Neural cell (in vitro differentiated cells): ENCODE measurements around the gene FIGNL2. TPM values are rescaled to one million over a fixed set of nuclear protein-coding genes. Genes with fewer than 3 reads are reported as not detected.

Source experiments
- H2AFZ ChIP-seq: fragments of 200-600, 300-800 bp; sonication (generic), shearing (Covaris generic); 2 replicates; pipeline ENCODE4 v1.6.0; 2014; ENCODE audit warnings: low read depth, mild to moderate bottlenecking, antibody characterized with exemption, low read length, moderate library complexity
- H3F3A ChIP-seq: fragments of 200-600 bp; shearing (Covaris generic); 2 replicates; pipeline ENCODE4 v1.6.1; 2016; ENCODE audit warnings: mild to moderate bottlenecking, moderate library complexity, mixed read lengths, antibody characterized with exemption, low read length; ENCODE audit not compliant: insufficient read depth, poor library complexity, severe bottlenecking
- H3K27ac ChIP-seq: fragments of 200-600, 300-800 bp; sonication (generic), shearing (Covaris generic); 2 replicates; pipeline ENCODE4 v1.5.1; 2014; ENCODE audit warnings: mild to moderate bottlenecking, low read length, moderate library complexity
- H3K27me3 ChIP-seq: fragments of 300-800, 200-600 bp; sonication (generic), shearing (Covaris generic); 2 replicates; pipeline ENCODE4 v1.6.0; 2014; ENCODE audit warnings: mild to moderate bottlenecking, low read depth, low read length, moderate library complexity; ENCODE audit not compliant: insufficient read depth
- H3K36me3 ChIP-seq: fragments of 300-800, 200-600 bp; sonication (generic), shearing (Covaris generic); 2 replicates; pipeline ENCODE4 v1.5.1; 2014; ENCODE audit warnings: mild to moderate bottlenecking, antibody characterized with exemption, low read length, moderate library complexity; ENCODE audit not compliant: insufficient read depth
- H3K4me2 ChIP-seq: fragments of 300-800, 200-600 bp; sonication (generic), shearing (Covaris generic); 2 replicates; pipeline ENCODE4 v1.6.0; 2014; ENCODE audit warnings: mild to moderate bottlenecking, low read length
- H3K4me3 ChIP-seq: fragments of 300-800, 200-600 bp; sonication (generic), shearing (Covaris generic); 2 replicates; pipeline ENCODE4 v1.5.1; 2014; ENCODE audit warnings: mild to moderate bottlenecking, low read length, moderate library complexity
- H3K79me2 ChIP-seq: fragments of 200-600 bp; shearing (Covaris generic); replicated peaks from 2 replicates; pipeline ENCODE4 v1.6.0; 2014; ENCODE audit warnings: mild to moderate bottlenecking, low read length, moderate library complexity; ENCODE audit not compliant: insufficient read depth
- H3K9ac ChIP-seq: fragments of 300-800, 200-600 bp; sonication (generic), shearing (Covaris generic); 2 replicates; pipeline ENCODE4 v1.6.1; 2016; ENCODE audit warnings: mild to moderate bottlenecking, low read length, mixed read lengths
- H3K9me2 ChIP-seq: fragments of 200-600 bp; shearing (Covaris generic); 2 replicates; pipeline ENCODE4 v1.6.1; 2016; ENCODE audit warnings: mild to moderate bottlenecking, low read length, mixed read lengths; ENCODE audit not compliant: insufficient read depth
- H3K9me3 ChIP-seq: fragments of 200-600, 300-800 bp; sonication (generic), shearing (Covaris generic); 2 replicates; pipeline ENCODE4 v1.6.1; 2016; ENCODE audit warnings: mild to moderate bottlenecking, mixed run types, low read length, moderate library complexity, mixed read lengths
- H4K20me1 ChIP-seq: fragments of 200-600 bp; shearing (Covaris generic); 2 replicates; pipeline ENCODE4 v1.6.1; 2016; ENCODE audit warnings: mild to moderate bottlenecking, mixed run types; ENCODE audit not compliant: insufficient read depth
- EP300 ChIP-seq: fragments of 450-650 bp; conservative IDR thresholded peaks from 2 replicates; pipeline ENCODE4 v1.6.1; 2014; ENCODE audit warnings: antibody characterized with exemption, mild to moderate bottlenecking, moderate library complexity; ENCODE audit not compliant: poor library complexity, severe bottlenecking
- EZH2 ChIP-seq: fragments of 200-600, 300-800 bp; shearing (Covaris generic), sonication (generic); IDR thresholded peaks from 2 replicates; pipeline ENCODE4 v1.6.1; 2014; ENCODE audit warnings: antibody characterized with exemption, low read length, borderline replicate concordance, mild to moderate bottlenecking; ENCODE audit not compliant: insufficient read depth, poor library complexity, severe bottlenecking
- MXI1 ChIP-seq: fragments of 450-650 bp; conservative IDR thresholded peaks from 2 replicates; pipeline ENCODE4 v1.6.1; 2014; ENCODE audit warnings: antibody characterized with exemption, mild to moderate bottlenecking; ENCODE audit not compliant: poor library complexity, severe bottlenecking
- POLR2AphosphoS5 ChIP-seq: IDR thresholded peaks from 2 replicates; pipeline ENCODE4 v1.6.1; 2012
- RAD21 ChIP-seq: fragments of 450-650 bp; conservative IDR thresholded peaks from 2 replicates; pipeline ENCODE4 v1.6.1; 2014; ENCODE audit warnings: antibody characterized with exemption, mild to moderate bottlenecking, moderate library complexity
- SMC3 ChIP-seq: fragments of 450-650 bp; conservative IDR thresholded peaks from 2 replicates; pipeline ENCODE4 v1.6.1; 2014; ENCODE audit warnings: antibody characterized with exemption, mild to moderate bottlenecking, moderate library complexity; ENCODE audit not compliant: poor library complexity
- TAF1 ChIP-seq: IDR thresholded peaks from 2 replicates; pipeline ENCODE4 v1.6.1; 2012; ENCODE audit warnings: low read depth
- polyA plus RNA-seq: library from polyadenylated mRNA; depleted of rRNA; stranded (reverse); fragments of >200 nt; gene quantifications from 2 replicates; pipeline ENCODE4 v1.2.3, GENCODE V29; 2014
- TF ChIP-seq, protein P1 (sequence below): IDR thresholded peaks from 2 replicates; pipeline ENCODE4 v1.6.1; 2012; ENCODE audit warnings: borderline replicate concordance
- TF ChIP-seq, protein P2 (sequence below): fragments of 450-650 bp; IDR thresholded peaks from 2 replicates; pipeline ENCODE4 v1.5.1; 2014; ENCODE audit warnings: antibody characterized with exemption, mild to moderate bottlenecking, moderate library complexity; ENCODE audit not compliant: poor library complexity, severe bottlenecking

The FIGNL2 gene
- polyA plus RNA-seq, 1 donor from 2014 or later, result 0.21 TPM

- Histone ChIP-seq H3K9me2 (no peaks in the 10 kb centered on the region), H3K9me3 (no peaks in the 10 kb centered on the region), H3F3A (no peaks in the 10 kb centered on the region), H3K27ac (no peak overlapping the region), H3K4me2 (no peak overlapping the region), H3K4me3 (no peak overlapping the region), H2AFZ (no peak overlapping the region), H3K27me3 (no peaks in the 10 kb centered on the region), H3K9ac (no peak overlapping the region), H3K36me3 (no peaks in the 10 kb centered on the region), H4K20me1 (no peaks in the 10 kb centered on the region), H3K79me2 (no peaks in the 10 kb centered on the region)
- TF ChIP-seq TAF1, result no peak
- TF ChIP-seq, protein P1, sequence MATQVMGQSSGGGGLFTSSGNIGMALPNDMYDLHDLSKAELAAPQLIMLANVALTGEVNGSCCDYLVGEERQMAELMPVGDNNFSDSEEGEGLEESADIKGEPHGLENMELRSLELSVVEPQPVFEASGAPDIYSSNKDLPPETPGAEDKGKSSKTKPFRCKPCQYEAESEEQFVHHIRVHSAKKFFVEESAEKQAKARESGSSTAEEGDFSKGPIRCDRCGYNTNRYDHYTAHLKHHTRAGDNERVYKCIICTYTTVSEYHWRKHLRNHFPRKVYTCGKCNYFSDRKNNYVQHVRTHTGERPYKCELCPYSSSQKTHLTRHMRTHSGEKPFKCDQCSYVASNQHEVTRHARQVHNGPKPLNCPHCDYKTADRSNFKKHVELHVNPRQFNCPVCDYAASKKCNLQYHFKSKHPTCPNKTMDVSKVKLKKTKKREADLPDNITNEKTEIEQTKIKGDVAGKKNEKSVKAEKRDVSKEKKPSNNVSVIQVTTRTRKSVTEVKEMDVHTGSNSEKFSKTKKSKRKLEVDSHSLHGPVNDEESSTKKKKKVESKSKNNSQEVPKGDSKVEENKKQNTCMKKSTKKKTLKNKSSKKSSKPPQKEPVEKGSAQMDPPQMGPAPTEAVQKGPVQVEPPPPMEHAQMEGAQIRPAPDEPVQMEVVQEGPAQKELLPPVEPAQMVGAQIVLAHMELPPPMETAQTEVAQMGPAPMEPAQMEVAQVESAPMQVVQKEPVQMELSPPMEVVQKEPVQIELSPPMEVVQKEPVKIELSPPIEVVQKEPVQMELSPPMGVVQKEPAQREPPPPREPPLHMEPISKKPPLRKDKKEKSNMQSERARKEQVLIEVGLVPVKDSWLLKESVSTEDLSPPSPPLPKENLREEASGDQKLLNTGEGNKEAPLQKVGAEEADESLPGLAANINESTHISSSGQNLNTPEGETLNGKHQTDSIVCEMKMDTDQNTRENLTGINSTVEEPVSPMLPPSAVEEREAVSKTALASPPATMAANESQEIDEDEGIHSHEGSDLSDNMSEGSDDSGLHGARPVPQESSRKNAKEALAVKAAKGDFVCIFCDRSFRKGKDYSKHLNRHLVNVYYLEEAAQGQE, result no peak
- TF ChIP-seq POLR2AphosphoS5, result no peak
- no peak for TF ChIP-seq EZH2
- TF ChIP-seq SMC3, result no peak
- TF ChIP-seq MXI1, result no peak
- TF ChIP-seq, protein P2, sequence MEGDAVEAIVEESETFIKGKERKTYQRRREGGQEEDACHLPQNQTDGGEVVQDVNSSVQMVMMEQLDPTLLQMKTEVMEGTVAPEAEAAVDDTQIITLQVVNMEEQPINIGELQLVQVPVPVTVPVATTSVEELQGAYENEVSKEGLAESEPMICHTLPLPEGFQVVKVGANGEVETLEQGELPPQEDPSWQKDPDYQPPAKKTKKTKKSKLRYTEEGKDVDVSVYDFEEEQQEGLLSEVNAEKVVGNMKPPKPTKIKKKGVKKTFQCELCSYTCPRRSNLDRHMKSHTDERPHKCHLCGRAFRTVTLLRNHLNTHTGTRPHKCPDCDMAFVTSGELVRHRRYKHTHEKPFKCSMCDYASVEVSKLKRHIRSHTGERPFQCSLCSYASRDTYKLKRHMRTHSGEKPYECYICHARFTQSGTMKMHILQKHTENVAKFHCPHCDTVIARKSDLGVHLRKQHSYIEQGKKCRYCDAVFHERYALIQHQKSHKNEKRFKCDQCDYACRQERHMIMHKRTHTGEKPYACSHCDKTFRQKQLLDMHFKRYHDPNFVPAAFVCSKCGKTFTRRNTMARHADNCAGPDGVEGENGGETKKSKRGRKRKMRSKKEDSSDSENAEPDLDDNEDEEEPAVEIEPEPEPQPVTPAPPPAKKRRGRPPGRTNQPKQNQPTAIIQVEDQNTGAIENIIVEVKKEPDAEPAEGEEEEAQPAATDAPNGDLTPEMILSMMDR, result no peak
- TF ChIP-seq EP300, result no peak
- no peak for TF ChIP-seq RAD21
These were observed 7.3 kb upstream of the FIGNL2 start for GRCh38 chr12:51855586-51856428.

GRCh38 chr12:51852404-51853137 lies 4.1 kb upstream of the FIGNL2 start:
- Histone ChIP-seq H3K9me2 (no peaks in the 10 kb centered on the region), H3K4me3 (no peak overlapping the region), H4K20me1 (no peaks in the 10 kb centered on the region), H3K9me3 (no peaks in the 10 kb centered on the region), H3K9ac (no peak overlapping the region), H3K36me3 (no peaks in the 10 kb centered on the region), H2AFZ (no peak overlapping the region), H3K27ac (no peak overlapping the region), H3K79me2 (no peaks in the 10 kb centered on the region), H3K4me2 (no peak overlapping the region), H3K27me3 (peaks cover 7% of the 10 kb centered on the region), H3F3A (no peaks in the 10 kb centered on the region)
- TF ChIP-seq, protein P1, result no peak
- no peak for TF ChIP-seq MXI1
- TF ChIP-seq EP300, result no peak
- TF ChIP-seq EZH2, result no peak
- TF ChIP-seq, protein P2, result no peak
- TF ChIP-seq TAF1, result no peak
- TF ChIP-seq SMC3, result no peak
- TF ChIP-seq RAD21, result no peak
- no peak for TF ChIP-seq POLR2AphosphoS5
